CD4-positive, alpha-beta T cell treated with Interferon alpha-2 for 1 hour (primary cell): ENCODE measurements around the gene ARHGAP9.
"Not testable (repeated sequence)": the region's sequence is repeated elsewhere in the genome, so short reads cannot be mapped to it uniquely, and the experiment has no call there.

Experiments
- DNase-seq, 2 donors: peaks; one replicate each; pipeline ENCODE4 v3.0.0-alpha.2; 2020 to 2022

The ARHGAP9 gene

DNA sequence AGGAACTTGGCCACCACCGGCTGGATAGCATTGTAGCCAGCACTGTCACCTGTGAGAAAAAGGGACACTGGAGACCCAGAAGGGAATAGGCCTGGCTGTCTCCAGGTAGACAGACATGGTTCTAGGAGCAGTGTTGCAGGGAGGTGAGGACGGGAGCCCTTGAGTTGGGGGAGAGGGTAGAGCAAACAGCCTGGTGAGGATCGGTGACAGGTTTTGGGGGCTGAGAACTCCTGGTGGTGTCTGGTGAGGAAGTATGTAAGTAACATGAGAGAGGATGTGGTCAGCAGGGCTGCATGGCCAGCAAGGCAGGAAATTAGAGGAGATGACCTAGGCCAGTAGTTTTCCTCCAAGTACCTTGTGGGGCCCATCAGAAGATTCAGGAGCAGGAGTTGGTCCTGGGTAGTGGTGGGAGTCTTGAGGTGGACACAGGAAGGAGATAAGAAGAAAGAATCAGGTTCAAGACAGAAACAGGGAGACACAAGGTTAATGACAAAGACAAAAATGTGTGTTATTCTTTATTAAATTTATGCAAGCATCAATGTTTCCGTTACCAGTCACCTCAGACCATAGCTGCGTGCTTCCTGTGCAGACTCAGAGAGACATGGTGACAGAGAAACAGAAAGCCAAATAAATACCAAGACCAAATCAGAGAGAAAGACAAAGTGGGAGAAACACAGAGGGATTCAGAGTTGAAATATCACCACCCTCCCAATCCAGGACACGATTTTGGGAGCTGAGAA is at the start of gene ARHGAP9:
Gene ARHGAP9, minus strand, starts transcription at position 491 of the 740 bp plus-strand sequence. Its CDS starts 460 bp downstream, at position 31.
- DNase-seq, result peak; percentile 73 to 84

- DNase-seq, result no peak
Measured at GRCh38 chr12:57528831-57529555, 49.3 kb upstream of the ARHGAP9 start.

DNA sequence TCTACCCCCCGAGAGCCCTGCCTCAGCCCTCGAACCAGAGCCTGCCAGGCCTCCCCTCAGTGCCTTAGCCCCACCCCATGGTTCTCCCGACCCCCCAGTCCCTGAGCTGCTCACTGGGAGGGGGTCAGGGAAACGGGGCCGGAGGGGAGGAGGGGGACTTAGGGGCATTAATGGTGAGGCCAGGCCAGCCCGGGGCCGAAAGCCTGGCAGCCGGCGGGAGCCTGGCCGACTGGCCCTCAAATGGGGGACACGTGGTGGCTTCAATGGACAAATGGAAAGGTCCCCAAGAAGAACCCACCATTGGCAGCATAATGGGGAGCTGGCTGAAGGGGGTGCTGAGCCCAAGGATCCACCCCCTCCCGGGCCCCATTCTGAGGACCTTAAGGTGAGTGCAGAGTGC is 48.5 kb upstream of the ARHGAP9 start:
- no peak for DNase-seq

DNA sequence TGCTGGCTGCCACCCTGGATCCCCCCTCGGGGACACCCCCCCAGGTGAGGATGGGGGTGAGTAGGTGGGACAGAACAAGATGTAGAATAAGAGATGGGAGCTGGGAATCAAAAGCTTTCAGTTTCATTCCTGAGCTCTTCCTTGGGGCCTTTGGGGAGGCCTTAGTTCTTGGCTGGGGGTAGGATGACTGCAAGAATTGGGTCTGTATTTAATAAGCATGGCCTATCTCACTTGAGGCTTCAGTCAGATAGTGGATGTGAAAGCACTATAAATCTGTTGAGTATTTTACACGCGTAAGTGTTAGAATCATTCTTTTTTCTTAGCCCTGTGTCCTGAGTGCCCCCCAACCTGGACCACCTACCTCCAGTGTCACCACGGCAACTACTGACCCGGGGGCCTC is 47.5 kb upstream of the ARHGAP9 start:
- no peak for DNase-seq

DNA sequence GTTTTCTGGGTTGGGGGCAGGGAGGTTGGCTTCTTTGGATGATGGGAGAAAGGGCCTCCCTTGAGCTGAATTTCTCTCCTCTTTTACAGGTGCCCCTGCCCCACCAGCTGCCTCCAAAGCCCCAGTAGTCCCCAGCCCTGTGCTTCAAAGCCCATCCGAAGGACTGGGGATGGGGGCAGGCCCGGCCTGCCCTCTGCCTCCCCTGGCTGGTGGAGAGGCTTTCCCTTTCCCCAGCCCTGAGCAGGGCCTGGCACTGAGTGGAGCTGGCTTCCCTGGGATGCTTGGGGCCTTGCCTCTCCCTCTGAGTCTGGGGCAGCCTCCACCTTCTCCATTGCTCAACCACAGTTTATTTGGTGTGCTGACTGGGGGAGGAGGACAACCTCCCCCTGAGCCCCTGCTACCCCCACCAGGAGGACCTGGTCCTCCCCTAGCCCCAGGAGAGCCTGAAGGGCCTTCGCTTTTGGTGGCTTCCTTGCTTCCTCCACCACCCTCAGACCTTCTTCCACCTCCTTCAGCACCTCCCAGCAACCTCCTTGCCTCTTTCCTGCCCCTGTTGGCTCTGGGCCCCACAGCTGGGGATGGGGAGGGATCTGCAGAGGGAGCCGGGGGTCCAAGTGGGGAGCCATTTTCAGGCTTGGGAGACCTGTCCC is 46.9 kb upstream of the ARHGAP9 start:
- DNase-seq, result no peak

DNA sequence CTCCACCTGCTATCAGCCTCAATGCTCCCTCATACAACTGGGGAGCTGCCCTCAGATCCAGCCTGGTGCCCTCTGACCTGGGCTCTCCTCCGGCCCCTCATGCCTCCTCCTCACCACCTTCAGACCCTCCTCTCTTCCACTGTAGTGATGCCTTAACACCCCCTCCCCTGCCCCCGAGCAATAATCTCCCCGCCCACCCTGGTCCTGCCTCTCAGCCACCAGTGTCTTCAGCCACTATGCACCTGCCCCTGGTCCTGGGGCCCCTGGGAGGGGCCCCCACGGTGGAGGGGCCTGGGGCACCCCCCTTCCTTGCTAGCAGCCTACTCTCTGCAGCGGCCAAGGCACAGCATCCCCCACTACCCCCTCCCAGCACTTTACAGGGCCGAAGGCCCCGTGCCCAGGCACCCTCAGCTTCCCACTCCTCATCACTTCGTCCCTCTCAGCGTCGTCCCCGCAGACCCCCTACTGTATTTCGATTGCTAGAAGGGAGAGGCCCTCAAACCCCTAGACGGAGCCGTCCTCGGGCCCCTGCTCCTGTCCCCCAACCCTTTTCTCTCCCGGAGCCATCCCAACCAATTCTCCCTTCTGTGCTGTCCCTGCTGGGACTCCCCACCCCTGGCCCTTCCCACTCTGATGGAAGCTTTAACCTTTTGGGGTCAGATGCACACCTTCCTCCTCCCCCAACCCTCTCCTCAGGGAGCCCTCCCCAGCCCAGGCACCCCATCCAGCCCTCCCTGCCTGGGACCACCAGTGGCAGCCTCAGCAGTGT is 46.1 kb upstream of the ARHGAP9 start:
- no peak for DNase-seq

DNA sequence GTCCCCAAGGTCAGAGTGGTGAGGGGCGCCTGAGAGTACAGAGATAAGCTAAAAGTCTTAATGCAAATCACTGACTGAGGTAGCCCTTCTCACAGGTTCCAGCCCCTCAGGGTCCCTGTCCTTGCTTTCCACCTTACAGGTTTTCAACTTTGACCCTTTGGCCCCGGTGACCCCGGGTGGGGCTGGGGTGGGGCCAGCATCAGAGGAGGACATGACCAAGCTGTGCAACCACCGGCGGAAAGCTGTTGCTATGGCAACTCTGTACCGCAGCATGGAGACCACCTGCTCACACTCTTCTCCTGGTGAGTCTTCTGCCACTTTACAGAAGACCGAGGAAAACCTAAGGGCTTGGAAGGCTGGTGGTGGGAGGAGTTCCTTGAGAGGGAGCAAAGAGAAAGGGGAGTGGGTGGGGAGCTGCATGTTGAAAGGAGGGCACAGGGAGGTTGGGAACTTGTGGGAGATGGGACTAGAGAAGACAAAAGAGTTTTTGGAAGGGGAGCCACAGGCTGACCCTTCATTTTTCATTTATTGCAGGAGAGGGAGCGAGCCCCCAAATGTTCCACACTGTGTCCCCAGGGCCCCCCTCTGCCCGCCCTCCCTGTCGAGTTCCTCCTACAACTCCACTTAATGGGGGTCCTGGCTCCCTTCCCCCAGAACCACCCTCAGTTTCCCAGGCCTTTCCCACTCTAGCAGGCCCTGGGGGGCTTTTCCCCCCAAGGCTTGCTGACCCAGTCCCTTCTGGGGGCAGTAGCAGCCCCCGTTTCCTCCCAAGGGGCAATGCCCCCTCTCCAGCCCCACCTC is 45.3 kb upstream of the ARHGAP9 start:
- DNase-seq, result no peak

DNA sequence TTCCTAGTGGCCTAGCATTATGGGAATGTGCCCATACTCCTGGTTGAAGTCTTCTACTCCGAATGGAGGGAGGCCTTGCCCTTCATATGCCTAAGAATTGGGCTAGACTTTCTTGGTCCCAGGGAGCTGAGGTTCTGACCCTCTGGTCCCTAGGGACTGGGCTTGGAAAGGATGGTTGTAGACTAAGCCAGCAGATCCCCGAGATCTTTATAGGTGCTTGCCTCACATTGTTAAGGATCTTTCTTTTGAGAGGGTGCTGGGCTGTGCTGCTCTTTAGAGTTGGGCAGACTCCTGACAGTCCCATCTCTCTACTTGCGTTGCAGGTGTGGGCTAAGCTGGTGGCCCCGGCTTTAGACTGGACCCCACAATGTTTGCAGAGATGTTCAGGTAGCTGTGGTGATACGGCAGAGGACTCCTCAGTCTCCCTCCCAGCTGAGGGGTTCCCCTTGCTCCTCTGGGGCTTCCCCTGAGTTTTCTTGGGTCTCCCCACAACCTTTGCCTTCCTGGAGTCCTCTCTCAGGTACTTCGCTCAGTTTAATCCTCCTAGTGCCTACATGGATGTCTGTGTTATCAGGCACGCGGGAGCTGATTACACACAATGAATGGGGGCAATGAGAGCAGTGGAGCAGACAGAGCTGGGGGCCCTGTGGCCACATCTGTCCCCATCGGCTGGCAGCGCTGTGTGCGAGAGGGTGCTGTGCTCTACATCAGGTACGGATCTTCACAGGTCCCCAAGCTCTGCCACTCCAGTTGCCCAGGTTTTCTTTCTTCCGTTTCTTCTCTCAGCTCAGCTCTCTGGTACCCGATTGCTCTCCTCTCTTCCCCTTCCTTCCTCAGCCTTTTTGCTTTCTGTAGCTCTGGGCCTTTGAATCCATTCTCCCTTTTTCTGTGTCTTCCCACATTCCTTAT is 44.3 kb upstream of the ARHGAP9 start:
- DNase-seq, result peak in 1 of 2 donors; percentile 33

- DNase-seq, result peak in 1 of 2 donors; percentile 57
Measured at GRCh38 chr12:57522887-57523705, 43.4 kb upstream of the ARHGAP9 start.

- DNase-seq, result peak; percentile 92 to 94
Measured at GRCh38 chr12:57522011-57522886, 42.6 kb upstream of the ARHGAP9 start, which contains the start of gene MBD6. Gene MBD6 (plus strand): TSS chr12:57522824. CDS start chr12:57524304, 1,480 bp downstream.

GRCh38 chr12:57521525-57522010 is 41.9 kb upstream of the ARHGAP9 start:
- DNase-seq, result no peak

GRCh38 chr12:57520053-57520818 is 40.6 kb upstream of the ARHGAP9 start, which contains the start of gene DDIT3:
Gene DDIT3 (minus strand): TSS chr12:57520514. CDS start chr12:57517406, 3,108 bp downstream.
- DNase-seq, result peak; percentile 100

DNA sequence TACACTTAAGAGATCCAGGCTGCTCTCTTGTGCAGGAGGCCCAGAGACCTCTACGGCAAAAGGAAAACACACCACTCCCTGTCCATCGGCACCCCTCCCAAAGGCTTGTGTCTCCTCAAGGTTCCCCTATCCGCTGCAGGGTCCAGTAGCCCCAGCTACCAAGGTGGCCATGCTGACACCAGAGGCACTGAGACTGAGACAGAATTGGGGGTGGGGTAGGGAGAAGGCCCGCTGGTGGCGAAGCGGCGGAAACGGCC is 40.1 kb upstream of the ARHGAP9 start:
- peak in 1 of 2 donors; percentile 35 for DNase-seq

DNA sequence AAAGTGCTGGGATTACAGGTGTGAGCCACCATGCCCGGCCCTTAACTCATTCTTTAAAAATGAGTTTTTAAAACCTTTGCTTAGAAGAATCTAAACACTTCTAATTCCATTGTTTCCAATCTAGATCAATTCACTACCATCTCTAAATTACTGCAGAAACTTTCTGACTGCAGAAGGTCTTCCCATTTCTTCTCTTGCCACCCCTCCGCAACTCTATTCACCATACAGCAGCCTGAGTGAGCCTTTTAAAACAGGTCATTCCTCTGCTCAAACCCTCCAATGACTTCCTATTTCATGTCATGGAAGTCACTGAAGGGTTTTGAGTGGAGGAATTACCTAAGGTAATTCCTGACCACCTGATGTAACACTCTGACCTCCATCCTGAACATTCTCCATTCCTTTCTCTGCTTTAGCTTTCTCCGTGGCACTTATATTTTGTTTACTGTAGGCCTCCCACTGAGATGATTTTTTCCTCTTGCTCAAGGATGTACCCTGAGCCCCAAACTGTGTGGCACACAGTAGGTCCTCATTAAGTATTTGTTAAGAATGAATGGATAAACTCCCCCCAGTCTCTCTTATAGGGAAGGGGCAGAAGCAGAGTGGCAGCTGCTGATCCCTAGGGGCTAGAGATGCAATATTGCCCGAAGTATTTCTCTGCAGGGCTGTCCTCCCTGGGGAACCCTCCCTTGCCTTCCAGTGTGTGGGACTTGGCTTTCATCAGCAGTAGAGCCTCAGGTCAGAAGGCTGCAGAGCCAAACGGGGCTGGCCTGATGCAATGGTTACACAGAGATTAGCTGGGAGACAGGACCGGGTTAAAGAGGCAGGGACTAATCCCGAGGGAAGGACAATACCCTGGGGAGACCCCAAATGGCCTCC is 39.5 kb upstream of the ARHGAP9 start:
- no peak for DNase-seq

DNA sequence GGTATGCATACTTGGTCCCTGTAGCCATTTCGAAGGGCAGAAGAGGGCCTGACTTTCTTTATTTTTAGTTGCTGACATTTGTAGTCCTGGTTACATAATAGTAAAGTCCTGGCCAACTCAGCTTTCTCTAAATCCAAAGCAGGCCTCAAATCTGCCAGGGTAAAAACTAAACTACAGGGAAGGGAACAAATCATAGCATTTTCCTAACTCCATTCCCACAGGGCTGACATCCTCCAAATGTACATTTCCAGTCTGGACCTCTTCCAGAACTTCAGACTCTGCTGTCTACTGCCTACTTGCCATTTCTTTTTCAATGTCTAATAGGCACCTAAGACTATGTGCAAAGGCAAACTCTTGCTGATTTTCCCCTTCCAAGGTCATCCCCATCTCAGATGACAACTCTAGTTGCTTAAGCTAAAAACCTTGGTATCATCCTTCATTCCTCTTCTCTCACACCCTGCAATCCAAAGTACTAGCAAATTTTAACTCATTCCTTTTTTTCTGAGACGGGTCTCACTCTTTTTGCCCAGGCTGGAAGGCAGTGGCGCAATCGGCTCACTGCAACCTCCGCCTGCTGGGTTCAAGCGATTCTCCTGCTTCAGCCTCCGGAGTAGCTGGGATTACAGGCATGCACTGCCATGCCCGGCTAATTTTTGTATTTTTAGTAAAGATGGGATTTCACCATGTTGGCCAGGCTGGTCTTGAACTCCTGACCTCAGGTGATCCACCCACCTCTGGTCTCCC is 38.7 kb upstream of the ARHGAP9 start:
- no peak for DNase-seq

GRCh38 chr12:57517718-57518117 is 38.1 kb upstream of the ARHGAP9 start:
- not testable (repeated sequence) for DNase-seq
